GM18909 (cell line): ENCODE measurements around the gene CD2.
A peak's percentile ranks its signal among the peaks of the same experiment; 100 is the strongest.
"Not testable (repeated sequence)": the region's sequence is repeated elsewhere in the genome, so short reads cannot be mapped to it uniquely, and the experiment has no call there.

Experiments
- ATAC-seq: cut with Tn5 transposase; IDR thresholded peaks from one replicate; pipeline ENCODE4 v1.9.1; 2021; ENCODE audit warnings: mild to moderate bottlenecking; ENCODE audit not compliant: unreplicated experiment, poor library complexity

Gene CD2

GRCh38 chr1:116756092-116756491 lies 1.9 kb downstream of the CD2 start:
- not testable (repeated sequence) for ATAC-seq

- ATAC-seq = not testable (repeated sequence)
These were observed 4.2 kb downstream of the CD2 start for GRCh38 chr1:116758456-116758815.

- no peak for ATAC-seq
These were observed 5.4 kb downstream of the CD2 start for GRCh38 chr1:116759636-116760035.

GRCh38 chr1:116760487-116760886 lies 6.3 kb downstream of the CD2 start:
- no peak for ATAC-seq

GRCh38 chr1:116760996-116761665 lies 6.9 kb downstream of the CD2 start:
- no peak for ATAC-seq

GRCh38 chr1:116762281-116762680 lies 8.1 kb downstream of the CD2 start:
- ATAC-seq = no peak

- ATAC-seq = no peak
These were observed 8.5 kb downstream of the CD2 start for GRCh38 chr1:116762781-116763115.

- no peak for ATAC-seq
These were observed 9.0 kb downstream of the CD2 start for GRCh38 chr1:116763116-116763786.

- ATAC-seq = no peak
These were observed 9.7 kb downstream of the CD2 start for GRCh38 chr1:116763787-116764465.

GRCh38 chr1:116764466-116764898 lies 10.3 kb downstream of the CD2 start:
- ATAC-seq = no peak

- no peak for ATAC-seq
These were observed 11.0 kb downstream of the CD2 start for GRCh38 chr1:116764906-116765862.

GRCh38 chr1:116765962-116766361 lies 11.7 kb downstream of the CD2 start:
- no peak for ATAC-seq

- ATAC-seq = no peak
These were observed 12.6 kb downstream of the CD2 start for GRCh38 chr1:116766616-116767469.

- no peak for ATAC-seq
These were observed 13.7 kb downstream of the CD2 start for GRCh38 chr1:116767782-116768382.

- ATAC-seq = no peak
These were observed 14.3 kb downstream of the CD2 start for GRCh38 chr1:116768416-116769103.

- peak; percentile 29 for ATAC-seq
These were observed 14.8 kb downstream of the CD2 start for GRCh38 chr1:116769104-116769452.

GRCh38 chr1:116769561-116769977 lies 15.3 kb downstream of the CD2 start:
- peak; percentile 91 for ATAC-seq

- ATAC-seq = no peak
These were observed 15.8 kb downstream of the CD2 start for GRCh38 chr1:116769994-116770393.

GRCh38 chr1:116770625-116771024 lies 16.4 kb downstream of the CD2 start:
- ATAC-seq = no peak
